Measurements from ENCODE around the gene NSUN6.
"Not testable (repeated sequence)": the region's sequence is repeated elsewhere in the genome, so short reads cannot be mapped to it uniquely, and the experiment has no call there.

Gene NSUN6

DNA sequence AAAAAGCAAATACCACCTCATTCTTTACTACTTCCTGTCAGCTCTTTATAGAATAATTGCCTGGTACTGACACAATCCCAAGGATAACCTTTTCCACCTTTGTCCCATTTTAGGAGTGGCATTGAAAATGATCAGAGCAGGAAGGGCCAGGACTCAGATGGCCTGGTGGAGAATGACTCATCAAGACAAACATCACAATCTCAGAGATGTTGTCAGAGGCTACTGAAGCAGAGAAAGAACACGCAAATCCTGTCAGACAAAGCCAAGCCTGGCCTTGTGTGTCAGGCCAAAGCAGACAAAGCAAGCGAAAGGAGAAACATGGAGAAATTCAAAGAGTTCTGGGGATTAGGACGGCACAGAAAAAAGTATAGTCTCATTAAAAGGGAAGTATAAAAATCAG is 40.9 kb downstream of the NSUN6 start:
- no peak for DNase-seq (ENCODE audit: extremely low read depth in 1 of 2, low read depth in 1 of 2)

DNA sequence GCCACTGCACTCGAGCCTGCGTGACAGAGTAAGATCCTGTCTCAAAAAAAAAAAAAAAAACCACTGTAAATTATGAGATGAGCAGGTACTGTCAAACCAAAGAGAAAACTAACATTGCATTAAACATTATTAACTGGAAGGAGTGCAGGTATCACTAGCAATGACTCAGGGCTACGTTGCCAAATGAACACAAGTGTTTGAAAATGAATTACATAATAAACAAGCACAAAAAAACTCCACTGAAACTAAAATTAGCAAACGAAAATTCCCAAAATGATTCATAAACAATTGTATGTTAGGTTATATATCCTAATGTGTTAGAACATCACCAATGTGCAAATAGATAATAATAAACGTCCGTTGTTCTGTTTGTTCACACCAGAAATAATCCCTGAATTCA is 42.8 kb downstream of the NSUN6 start:
- DNase-seq (ENCODE audit: extremely low read depth in 1 of 2, low read depth in 1 of 2), result no peak

DNA sequence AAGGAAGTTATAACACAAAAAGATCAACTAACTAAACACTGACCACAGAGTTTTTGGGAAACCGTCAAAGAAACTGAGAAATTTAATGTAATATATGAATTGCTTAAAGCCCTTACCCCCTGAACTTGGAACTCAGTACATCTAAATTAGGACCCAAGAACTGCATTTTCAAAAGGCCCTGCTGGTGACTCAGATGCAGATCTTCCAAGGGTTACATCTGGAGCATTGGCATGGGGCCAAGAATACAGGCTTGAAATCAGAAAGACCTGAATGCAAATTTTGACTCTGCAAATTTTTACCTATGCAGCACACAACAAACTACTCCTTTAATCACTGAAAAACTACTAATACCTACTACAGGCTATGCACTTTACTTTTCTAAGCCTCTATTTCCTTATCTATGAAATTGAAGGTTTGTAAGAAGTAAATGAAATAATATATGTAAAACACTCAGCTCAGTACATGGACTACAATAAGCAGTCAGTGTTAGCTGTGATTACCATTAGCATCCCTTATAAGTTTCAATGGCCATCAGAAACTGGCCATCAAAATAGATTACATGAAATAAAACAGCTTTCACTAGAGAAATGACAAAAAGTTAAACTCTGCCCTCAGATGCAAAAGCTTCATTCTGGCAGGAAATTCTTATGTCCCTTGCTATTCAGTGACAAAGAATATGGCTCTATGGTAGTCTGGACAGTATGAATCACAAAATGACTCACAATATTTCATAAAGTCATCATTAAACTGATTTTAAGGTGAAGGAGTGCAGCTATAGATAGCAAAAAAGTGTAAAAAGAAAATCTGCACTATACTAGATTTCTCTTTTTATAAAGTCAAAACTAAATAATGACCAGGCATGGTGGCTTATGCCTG is 43.6 kb downstream of the NSUN6 start:
- no peak for DNase-seq (ENCODE audit: extremely low read depth in 1 of 2, low read depth in 1 of 2)

DNA sequence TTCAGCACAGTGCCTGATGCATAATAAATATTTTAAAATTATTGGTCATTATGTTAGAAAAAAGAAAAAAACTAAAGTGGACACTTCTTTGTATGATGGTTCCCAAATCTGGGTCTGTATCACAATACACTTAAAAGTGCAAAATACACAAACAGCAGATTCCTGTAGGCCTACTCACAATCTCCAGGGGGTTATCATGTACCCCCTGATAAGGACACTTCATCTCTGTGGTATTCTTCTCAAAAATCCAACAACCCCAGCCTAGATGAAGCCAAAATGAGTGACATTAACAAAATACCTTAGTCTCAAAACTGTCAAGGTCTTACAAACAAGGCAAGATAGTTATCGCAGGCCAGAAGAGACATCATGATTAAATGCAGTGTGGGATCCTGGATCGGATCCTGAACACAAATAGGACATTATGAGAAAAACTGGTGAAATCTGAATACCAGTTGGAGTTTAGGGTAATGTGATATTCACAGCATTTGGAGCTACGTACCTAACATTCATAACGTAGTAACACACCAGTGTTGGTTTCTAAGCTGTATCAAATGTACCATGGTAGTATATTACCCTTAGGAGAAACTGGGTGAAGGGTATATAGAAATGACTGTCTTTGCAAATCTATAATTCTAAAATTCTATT is 45.2 kb downstream of the NSUN6 start:
- no peak for DNase-seq (ENCODE audit: extremely low read depth in 1 of 2, low read depth in 1 of 2)

DNA sequence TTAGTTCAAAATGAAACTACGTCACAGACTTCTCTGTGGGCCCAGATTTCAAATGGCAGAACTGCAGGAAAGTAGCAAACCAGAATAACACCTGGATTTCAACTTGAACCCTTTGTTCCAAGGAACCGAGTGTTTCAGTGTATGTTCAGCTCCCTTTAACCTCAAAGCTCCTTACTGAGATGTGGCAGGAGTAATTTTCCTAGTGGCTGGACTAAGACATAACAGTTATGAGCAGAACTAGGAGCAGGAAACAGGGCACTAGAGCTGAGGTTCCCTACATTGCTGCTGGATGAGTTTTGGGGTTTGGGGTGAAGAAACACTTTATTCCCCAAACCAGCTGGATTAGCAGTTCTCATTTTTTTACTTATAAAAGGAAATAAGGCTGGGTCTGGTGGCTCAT is 50.1 kb downstream of the NSUN6 start:
- DNase-seq (ENCODE audit: extremely low read depth in 1 of 2, low read depth in 1 of 2), result no peak

DNA sequence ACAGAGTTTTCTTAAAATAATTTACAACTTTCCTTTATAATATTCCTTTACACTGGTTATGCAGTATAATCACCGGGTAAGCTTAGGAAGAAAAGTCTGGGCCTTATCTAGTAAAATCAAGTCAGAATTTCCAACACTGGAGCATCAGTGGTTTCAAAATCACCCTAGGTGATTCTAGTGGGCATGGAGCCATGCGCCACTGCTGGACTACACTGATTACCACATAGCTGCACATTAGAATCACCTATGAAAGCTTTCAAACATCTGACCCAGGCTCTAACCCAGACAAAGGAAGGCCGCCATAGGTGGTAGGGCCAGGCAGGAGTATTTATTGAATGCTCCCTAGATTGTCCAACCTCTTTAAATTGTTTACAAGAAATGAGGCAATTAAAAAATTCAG is 52.0 kb downstream of the NSUN6 start:
- no peak for DNase-seq (ENCODE audit: extremely low read depth in 1 of 2, low read depth in 1 of 2)

DNA sequence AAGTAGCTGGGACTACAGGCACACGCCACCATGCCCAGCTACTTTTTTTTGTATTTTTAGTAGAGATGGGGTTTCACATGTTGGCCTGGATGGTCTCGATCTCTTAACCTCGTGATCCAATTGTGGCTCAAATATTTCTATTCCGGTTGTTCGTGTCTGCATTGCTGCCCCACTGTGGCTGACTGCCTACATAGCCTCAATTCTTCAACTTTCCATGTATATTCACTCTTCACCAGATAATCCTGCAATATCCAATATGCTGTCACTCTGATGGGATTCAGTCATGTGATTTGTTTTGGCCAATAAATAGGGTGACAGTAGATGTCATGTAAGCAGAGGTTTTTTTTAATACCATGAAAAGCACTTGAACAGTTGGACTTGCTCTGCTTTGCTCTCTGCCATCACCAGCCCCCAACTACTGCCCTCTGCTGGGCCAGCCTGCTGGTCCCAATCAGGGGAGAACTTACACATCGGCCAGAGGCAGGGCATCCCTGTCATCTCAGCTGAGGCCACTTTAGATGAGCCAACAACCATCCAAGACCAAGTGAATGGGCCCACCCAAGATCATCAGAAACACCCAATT is 56.7 kb downstream of the NSUN6 start:
- DNase-seq (ENCODE audit: extremely low read depth in 1 of 2, low read depth in 1 of 2), result no peak

DNA sequence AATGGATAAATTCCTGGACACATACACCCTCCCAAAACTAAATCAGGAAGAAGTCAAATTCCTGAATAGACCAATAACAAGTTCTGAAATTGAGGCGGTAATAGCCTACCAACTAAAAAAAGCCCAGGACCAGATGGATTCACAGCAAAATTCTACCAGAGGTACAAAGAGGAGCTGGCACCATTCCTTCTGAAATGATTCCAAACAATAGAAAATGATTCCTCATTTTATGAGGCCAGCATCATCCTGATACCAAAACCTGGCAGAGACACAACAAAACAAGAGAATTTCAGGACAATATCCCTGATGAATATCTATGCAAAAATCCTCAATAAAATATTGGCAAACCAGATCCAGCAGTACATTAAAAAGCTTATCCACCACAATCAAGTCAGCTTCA is 60.2 kb downstream of the NSUN6 start:
- DNase-seq (ENCODE audit: extremely low read depth in 1 of 2, low read depth in 1 of 2), result not testable (repeated sequence)

DNA sequence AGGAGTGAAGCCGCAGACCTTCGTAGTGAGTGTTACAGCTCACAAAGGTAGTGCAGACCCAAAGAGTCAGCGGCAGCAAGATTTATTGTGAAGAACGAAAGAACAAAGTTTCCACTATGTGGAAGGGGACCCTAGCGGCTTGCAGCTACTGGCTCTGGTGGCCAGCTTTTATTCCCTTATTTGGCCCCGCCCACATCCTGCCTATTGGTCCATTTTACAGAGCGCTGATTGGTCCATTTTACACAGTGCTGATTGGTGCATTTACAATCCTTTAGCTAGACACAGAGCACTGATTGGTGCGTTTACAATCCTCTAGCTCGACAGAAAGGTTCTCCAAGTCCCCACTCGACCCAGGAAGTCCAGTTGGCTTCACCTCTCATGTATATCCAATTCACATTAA is 64.8 kb downstream of the NSUN6 start:
- not testable (repeated sequence) for DNase-seq (ENCODE audit: extremely low read depth in 1 of 2, low read depth in 1 of 2)

DNA sequence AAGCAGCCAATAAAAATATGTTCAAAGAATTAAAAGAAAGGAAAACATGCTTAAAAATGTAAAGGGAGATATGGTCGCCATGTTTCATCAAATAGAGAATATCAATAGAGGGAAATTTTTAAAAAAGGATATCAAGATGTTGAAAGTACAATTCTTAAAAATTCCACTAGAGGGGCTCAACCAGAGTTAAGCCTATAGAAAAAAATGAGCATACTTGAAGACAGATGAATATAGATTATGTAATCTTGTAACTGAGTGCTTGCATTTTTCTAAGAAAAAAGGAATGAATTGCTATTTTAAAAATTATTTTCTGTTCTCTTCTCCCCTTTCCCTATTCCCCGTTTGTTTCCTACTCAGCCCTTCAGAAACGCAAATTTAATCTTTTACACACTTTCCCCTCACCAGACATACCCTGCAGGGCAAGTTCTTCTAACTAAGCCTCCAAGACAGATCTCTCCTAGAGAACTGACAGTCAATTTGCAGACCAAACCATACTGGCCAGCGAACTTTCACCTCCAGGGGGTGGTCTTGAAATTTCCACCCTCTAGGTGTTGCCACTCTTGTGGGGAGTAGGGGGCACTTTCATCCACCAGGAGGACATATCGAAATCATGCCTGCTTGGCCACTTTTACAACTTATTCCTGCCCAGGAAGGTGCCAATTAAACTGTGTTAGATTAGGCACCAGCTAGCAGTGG is 67.7 kb downstream of the NSUN6 start:
- no peak for DNase-seq (ENCODE audit: extremely low read depth in 1 of 2, low read depth in 1 of 2)

DNA sequence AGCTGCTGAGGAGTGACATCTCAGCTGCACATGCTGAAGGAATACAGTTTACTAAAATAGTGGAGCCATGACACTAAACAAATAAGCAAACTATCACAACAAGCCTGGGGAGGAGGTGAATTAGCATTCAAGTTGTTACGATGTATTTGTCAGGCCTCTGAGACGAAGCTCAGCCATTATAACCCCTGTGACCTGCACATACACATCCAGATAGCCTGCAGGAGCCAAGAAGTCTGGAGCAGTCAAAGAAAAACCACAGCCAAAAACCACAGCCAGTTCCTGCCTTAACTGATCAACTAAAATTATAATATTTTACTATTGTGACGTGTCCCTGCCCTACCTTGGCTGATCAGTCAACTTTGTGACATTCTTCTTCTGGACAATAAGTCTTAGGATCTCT is 68.6 kb downstream of the NSUN6 start:
- no peak for DNase-seq (ENCODE audit: extremely low read depth in 1 of 2, low read depth in 1 of 2)

DNA sequence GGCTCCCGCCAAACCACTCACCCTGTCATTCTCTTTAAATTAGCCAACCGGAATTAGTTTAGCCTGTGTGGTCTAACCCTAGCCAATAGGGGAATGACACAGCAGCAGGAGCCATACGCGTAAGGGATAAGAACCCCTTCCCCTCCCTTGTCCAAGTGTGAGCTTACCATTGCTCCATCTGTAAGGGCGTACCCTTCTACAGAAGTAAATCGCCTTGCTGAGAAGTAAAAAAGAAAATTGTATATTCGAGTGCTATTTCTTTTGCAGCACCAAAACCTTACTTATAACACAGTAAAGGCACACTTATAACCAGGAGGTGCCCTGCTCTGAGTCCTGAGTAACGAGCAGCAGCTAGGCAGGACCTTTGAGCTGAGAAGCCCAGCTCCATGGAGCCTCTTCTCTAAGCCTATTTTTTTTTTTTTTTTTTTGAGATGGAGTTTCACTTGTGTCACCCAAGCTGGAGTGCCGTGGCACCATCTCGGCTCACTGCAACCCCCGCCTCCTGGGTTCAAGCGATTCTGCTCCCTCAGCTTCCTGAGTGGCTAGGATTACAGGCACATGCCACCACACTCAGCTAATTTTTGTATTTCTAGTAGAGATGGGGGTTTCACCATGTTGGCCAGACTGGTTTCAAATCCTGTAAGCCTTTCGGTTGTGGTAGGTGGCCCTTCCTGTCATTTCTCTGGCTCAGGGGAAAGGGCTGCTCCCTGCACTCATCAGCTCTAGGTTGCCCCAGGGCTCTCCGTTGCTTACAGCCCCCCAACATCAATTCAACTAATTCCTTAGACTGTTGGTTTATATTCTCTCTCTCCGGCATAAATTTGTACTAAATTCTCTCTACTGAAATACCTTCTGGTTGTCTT is 73.3 kb downstream of the NSUN6 start:
- no peak for DNase-seq (ENCODE audit: extremely low read depth in 1 of 2, low read depth in 1 of 2)

DNA sequence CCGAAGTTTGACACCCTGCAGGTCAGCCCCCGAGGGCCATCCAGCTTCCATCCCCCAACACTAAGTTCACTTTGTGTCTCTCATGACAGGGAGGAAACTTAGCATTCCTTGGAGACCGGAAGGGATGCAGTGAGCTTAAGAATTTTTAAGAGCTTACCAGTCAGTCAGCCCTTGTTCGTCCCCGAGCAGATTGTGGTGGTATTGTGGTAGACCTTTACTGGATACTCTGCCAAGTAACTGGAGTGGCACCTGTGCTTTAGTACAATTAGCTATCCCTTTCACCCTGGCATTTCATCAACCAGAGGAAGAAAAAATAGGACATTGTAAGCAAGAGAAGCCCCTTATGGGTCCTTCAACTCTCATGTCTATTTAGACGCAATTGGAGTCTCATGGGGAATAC is 74.8 kb downstream of the NSUN6 start:
- DNase-seq (ENCODE audit: extremely low read depth in 1 of 2, low read depth in 1 of 2), result no peak

DNA sequence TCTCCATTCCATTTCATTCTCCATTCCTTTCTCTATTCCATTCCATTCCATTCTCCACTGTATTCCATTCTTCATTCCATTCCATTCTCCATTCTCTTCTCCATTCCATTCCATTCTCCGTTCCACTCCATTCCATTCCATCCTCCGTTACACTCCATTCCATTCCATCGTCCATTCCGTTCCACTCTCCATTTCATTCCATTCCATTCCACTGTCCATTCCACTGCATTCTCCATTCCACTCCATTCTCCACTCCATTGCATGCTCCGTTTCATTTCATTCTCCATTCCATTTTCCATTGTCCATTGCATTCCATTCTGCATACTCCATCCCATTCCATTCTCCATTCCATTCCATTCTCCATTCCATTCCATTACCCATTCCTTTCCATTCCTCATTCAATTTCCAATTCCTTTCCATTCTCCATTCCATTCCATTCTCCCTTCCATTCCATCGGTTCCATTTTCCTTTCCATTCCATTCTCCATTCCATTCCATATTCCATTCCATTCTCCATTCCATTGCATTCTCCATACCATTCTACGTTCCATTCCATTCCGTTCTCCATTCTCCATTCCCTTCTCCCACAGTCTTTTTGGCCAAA is 78.3 kb downstream of the NSUN6 start:
- DNase-seq (ENCODE audit: extremely low read depth in 1 of 2, low read depth in 1 of 2), result no peak

DNA sequence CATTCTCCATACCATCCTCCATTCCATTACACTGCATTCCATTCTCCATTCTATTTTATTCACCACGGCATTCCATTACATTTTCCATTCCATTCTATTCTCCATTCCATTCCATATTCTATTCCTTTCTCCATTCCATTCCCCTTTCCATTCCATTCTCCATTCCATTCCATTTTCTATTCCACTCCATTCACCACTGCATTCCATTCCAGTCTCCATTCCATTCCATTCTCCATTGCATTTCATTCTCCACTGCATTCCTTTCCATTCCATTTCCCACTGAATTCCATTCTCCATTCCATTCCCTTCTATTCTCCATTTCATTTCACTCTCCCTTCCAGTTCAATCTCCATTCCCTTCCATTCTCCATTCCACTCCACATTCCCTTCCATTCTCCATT is 79.6 kb downstream of the NSUN6 start:
- DNase-seq (ENCODE audit: extremely low read depth in 1 of 2, low read depth in 1 of 2), result no peak

DNA sequence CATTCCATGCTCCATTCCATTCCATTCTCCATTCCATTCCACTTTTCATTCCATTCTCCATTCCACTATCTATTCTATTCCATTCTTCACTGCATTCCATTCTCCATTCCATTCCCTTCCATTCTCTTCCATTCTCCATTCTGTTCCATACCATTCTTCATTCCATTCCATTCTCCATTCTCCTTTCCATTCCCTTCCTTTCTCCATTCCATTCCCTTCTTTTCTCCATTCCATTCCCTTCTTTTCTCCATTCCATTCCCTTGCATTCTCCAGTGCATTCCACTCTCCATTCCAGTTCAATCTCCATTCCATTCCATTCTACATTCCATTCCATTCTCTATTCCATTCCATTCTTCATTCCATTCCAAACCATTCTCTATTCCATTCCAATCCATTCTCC is 80.3 kb downstream of the NSUN6 start:
- no peak for DNase-seq (ENCODE audit: extremely low read depth in 1 of 2, low read depth in 1 of 2)

DNA sequence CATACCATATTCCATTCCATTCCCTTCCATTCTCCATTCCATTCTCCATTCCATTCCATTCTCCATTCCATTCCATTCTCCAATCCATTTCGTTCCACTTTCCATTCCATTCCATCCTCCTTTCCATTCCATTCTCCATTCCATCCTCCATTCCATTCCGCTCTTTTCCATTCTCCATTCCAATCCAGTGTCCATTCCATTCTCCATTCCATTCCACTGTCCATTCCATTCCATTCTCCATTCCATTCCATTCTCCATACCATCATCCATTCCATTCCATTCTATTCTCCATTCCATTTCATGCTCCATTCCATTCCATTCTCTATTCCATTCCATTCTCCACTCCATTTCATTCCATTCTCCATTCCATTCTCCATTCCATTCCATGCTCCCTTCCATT is 81.0 kb downstream of the NSUN6 start:
- DNase-seq (ENCODE audit: extremely low read depth in 1 of 2, low read depth in 1 of 2), result not testable (repeated sequence)

DNA sequence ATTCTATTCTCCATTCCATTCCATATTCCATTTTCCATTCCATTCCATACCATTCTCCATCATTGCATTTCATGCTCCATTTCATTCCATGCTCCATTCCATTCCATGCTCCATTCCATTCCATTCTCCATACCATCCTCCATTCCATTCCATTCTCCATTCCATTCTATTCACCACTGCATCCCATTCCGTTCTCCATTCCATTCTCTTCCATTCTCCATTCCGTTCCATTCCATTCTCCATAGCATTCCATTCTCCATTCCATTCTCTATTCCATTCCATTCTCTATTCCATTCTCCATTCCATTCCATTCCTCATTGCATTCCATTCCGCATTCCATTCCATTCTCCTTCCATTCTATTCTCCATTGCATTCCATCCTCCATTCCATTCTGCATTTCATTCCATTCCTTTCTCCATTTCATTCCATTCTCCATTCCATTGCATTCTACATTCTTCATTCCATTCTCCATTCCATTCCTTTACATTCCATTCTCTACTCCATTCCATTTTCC is 84.0 kb downstream of the NSUN6 start:
- DNase-seq (ENCODE audit: extremely low read depth in 1 of 2, low read depth in 1 of 2), result no peak

DNA sequence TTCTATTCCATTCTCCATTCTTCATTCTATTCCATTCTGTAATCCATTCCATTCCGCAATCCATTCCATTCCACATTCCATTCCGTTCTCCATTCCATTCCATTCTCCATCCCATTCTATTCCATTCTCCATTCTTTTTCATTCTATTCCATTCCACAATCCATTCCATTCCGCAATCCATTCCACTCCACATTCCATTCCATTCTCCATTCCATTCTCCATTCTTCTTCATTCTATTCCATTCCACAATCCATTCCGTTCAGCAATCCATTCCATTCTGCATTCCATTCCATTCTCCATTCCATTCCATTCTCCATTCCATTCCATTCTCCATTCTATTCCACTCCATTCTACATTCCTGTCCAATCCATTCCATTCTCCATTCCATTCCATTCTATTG is 85.2 kb downstream of the NSUN6 start:
- no peak for DNase-seq (ENCODE audit: extremely low read depth in 1 of 2, low read depth in 1 of 2)

DNA sequence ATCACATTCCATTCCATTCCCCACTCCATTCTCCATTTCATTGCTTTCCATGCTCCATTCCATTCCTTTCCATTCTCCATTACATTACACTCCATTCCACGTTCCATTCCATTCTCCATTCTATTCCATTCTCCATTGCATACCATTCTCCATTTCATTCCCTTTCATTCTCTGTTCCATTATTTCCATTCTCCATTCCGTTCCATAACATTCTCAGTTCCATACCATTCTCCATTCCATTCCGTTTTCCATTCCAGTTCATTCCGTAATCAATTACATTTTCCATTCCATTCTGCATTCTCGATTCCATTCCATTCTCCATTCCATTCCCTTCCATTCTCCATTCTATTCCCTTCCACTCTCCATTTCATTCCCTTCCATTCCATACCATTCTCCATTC is 86.4 kb downstream of the NSUN6 start:
- no peak for DNase-seq (ENCODE audit: extremely low read depth in 1 of 2, low read depth in 1 of 2)

All from stimulated activated CD8-positive, alpha-beta memory T cell treated with anti-CD3 and anti-CD28 coated beads, Interleukin-7, amount 100 ng/mL, for 48 hours (primary cell).